HG03103 (cell line): ENCODE measurements around the gene LGALS9B.
A peak's percentile ranks its signal among the peaks of the same experiment; 100 is the strongest.
"Not testable (repeated sequence)": the region's sequence is repeated elsewhere in the genome, so short reads cannot be mapped to it uniquely, and the experiment has no call there.

Source experiments
- ATAC-seq: cut with Tn5 transposase; IDR thresholded peaks from one replicate; pipeline ENCODE4 v1.9.1; 2021; ENCODE audit warnings: low read depth; ENCODE audit not compliant: unreplicated experiment

LGALS9B gene

GRCh38 chr17:20467447-20467846, at the start of gene LGALS9B:
TSS of gene LGALS9B (minus strand) at chr17:20467539. CDS start at chr17:20467470, 69 bp downstream.
- ATAC-seq: peak; percentile 75

GRCh38 chr17:20516986-20517385, 49.6 kb upstream of the LGALS9B start:
- not testable (repeated sequence) for ATAC-seq

- not testable (repeated sequence) for ATAC-seq
Measured at GRCh38 chr17:20515099-20515498, 47.8 kb upstream of the LGALS9B start.

- not testable (repeated sequence) for ATAC-seq
Measured at GRCh38 chr17:20513539-20513938, 46.2 kb upstream of the LGALS9B start.

- ATAC-seq: not testable (repeated sequence)
Measured at GRCh38 chr17:20512378-20512777, 45.0 kb upstream of the LGALS9B start.

GRCh38 chr17:20511778-20512177, 44.4 kb upstream of the LGALS9B start:
- not testable (repeated sequence) for ATAC-seq

GRCh38 chr17:20505333-20505732, 38.0 kb upstream of the LGALS9B start:
- ATAC-seq: not testable (repeated sequence)

GRCh38 chr17:20504388-20505066, 37.2 kb upstream of the LGALS9B start:
- not testable (repeated sequence) for ATAC-seq

- not testable (repeated sequence) for ATAC-seq
Measured at GRCh38 chr17:20501896-20502295, 34.6 kb upstream of the LGALS9B start.

- not testable (repeated sequence) for ATAC-seq
Measured at GRCh38 chr17:20500346-20500745, 33.0 kb upstream of the LGALS9B start.

GRCh38 chr17:20495420-20495819, 28.1 kb upstream of the LGALS9B start:
- ATAC-seq: not testable (repeated sequence)

GRCh38 chr17:20494735-20495134, 27.4 kb upstream of the LGALS9B start:
- ATAC-seq: not testable (repeated sequence)

GRCh38 chr17:20494147-20494546, 26.8 kb upstream of the LGALS9B start:
- ATAC-seq: not testable (repeated sequence)

- not testable (repeated sequence) for ATAC-seq
Measured at GRCh38 chr17:20492971-20493370, 25.6 kb upstream of the LGALS9B start.

GRCh38 chr17:20492099-20492498, 24.8 kb upstream of the LGALS9B start:
- not testable (repeated sequence) for ATAC-seq

- ATAC-seq: not testable (repeated sequence)
Measured at GRCh38 chr17:20484930-20485329, 17.6 kb upstream of the LGALS9B start.

- not testable (repeated sequence) for ATAC-seq
Measured at GRCh38 chr17:20479889-20480591, 12.7 kb upstream of the LGALS9B start.

GRCh38 chr17:20477398-20478071, 10.2 kb upstream of the LGALS9B start:
- ATAC-seq: not testable (repeated sequence)

GRCh38 chr17:20475137-20475831, 7.9 kb upstream of the LGALS9B start:
- ATAC-seq: not testable (repeated sequence)

GRCh38 chr17:20474081-20474480, 6.7 kb upstream of the LGALS9B start:
- not testable (repeated sequence) for ATAC-seq
